Activated T-helper 9 cell treated with anti-CD3 and anti-CD28 coated beads, Interleukin-2, amount 50 U/mL, for 16 hours (primary cell): ENCODE results near the gene RHOT1.
"Not testable (repeated sequence)": the region's sequence is repeated elsewhere in the genome, so short reads cannot be mapped to it uniquely, and the experiment has no call there.

Experiments
- DNase-seq: peaks from one replicate; pipeline ENCODE4 v3.0.0-alpha.2; 2020; ENCODE audit warnings: low read depth

RHOT1 gene

DNA sequence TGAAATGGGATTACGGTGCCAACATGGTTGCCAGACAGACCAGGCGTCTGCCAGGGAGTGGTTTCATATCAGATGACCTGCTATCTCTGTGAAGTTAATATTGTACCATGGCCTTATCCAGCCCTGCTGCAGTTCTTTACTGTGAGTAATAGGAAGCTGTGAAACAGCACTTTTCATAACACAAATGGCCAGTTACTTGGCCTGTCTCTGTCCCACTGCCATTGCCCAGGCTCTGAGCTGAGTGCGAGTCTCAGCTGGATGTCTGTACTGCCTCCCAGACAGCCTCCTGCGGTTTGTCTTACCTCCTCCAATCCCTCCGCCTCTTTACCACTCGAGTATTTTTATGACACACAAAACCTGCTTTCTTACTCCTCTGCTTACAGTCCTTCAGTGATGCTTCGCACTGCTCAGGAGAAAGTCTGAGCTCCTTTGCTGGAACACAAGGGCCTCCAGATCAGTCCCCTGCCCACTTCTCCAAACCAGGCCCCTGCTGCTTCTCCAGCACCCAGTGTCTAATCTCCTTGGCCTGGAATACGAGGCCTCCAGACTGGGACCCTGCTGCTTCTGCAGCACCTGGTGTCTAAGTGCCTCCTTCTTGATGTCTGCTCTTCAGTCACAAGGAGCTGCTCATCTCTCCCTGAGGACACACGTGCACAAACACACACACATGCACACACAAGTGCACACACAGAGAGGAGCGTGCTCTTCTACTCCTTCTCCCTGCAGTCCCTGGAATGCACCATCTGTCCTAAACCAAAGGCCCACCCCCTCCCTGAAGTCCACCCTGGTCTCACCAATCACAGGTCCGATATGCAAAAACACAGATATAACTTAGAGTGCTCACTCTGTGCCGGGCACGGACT is 17.1 kb upstream of the RHOT1 start:
- no peak for DNase-seq

DNA sequence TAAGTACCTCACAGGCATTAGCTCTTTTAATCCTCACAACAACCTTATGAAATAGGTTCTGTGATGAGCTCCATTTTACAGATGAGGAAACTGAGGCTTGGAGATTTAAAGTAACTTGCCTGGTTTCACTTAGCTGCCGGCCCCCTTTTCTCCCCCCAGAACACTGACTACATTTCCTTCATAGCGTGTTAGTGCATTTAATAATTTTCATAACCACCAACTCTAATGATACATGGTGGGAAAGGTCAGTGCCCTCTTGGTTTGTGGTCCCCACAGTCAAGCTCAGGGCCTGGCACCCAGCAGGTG is 16.5 kb upstream of the RHOT1 start:
- no peak for DNase-seq

DNA sequence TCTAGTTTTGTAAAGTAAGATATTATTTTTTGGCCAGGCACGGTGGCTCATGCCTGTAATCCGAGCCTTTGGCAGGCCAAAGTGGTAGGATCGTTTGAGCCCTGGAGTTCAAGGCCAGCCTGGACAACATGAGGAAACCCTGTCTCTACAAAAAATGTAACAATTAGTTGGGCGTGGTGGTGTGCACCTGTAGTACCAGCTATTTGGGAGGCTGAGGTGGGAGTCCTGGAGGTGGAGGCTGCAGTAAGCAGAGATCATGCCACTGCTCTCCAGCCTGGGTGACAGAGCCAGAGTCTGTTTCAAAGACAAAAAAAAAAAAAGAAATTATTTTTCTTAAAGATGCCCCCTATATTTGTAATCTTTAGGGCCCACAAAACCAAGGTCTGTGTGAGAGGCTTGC is 16.0 kb upstream of the RHOT1 start:
- DNase-seq, result no peak

DNA sequence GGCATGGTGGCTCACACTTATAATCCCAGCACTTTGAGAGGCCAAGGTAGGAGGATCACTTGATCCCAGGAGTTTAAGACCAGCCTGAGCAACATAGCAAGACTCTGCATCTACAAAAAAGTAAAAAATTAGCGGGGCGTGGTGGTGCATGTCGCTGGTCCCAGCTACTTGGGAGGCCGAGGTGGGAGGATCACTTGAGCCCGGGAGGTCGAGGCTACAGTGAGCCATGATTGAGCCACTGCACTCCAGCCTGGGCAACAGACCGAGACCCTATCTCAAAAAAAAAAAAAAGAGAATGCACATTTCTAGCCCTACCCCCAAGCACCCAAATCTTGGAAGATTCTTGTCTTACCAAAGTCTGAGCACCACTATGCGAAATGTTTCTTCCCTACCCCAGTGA is 15.6 kb upstream of the RHOT1 start:
- no peak for DNase-seq

DNA sequence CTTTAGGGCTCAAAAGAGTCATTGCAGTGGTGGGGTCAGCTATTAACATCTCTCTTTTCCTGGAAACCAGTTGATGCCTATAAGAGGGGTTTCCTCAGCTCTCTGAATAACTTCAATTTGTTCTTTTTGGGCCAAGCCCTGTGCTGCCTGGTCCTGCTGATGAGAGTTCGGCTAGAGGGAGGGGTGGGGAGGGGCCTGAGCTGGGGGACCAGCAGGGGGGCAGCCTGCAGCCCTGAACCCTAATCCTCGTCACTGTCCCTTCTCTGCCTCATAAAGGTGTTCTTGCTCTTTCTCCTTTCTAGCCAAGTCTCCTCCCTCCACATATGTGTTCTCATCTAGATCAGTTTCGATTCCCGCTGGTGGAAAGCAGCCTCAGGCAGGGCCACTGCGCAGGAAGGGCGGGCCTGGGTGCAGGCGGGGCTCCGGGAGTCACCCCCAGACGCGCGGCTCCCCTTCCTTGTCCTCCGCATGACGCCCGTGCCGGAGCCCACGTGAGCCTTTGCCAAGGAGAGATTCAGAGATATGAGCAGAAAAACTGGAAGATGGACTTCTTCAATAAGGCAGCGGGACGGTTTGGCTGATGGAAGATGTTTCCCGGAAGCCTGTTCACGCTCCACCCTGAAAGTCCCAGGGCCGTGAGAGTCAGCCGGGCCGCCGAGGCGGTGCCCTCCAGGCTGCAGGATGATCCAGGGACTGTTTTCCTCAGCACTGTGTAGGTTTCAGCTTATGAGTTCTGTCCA is 15.0 kb upstream of the RHOT1 start:
- peak; percentile 70 for DNase-seq

DNA sequence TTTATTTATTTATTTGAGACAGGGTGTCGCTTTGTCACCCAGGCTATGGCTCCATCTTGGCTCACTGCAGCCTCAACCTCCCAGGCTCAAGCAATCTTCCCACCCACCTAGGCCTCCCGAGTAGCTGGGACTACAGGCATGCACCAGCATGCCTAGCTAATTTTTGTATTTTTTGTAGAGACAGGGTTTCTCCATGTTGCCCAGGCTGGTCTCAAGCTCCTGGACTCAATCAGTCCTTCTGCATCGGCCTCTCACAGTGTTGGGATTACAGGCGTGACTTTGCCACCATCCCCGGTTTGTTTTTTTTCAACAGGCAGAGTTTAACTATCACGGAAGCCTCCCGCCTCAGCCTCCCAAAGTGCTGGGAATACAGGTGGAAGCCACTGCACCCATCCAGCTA is 13.8 kb upstream of the RHOT1 start:
- not testable (repeated sequence) for DNase-seq

DNA sequence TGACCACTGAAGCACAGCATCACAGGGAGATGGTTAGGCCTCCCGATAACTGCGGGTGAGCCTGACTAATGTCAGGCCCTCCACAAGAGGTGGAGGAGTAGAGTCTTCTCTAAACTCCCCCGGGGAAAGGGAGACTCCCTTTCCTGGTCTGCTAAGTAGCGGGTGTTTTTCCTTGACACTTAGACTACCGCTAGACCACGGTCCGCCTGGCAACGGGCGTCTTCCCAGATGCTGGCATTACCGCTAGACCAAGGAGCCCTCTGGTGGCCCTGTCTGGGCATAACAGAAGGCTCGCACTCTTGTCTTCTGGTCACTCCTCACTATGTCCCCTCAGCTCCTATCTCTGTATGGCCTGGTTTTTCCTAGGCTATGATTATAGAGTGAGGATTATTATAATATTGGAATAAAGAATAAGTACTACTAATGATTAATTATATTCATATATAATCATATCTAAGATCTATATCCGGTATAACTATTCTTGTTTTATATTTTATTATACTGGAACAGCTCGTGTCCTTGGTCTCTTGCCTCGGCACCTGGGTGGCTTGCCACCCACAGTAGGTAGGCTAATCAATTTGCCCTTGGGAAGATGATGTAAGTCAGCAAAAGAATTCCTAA is 6.7 kb upstream of the RHOT1 start:
- not testable (repeated sequence) for DNase-seq

DNA sequence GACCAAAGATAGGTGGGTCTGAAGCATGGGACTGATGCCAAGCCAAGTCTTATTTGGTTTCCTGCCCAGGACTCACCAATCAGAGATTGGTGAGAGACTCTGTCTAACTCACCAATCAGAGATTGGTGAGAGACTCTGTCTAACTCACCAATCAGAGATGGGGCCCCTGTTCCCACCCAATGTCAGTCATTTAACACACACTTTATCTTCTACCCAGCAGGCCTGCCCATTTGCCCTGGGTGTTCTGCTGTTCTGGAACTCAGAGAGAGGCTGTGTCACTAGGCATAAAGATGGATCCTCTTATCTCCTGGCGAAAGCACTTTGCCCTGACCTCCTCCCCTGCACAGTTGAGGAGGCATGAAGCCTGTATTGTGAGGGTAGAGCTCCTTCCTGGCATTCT is 5.4 kb upstream of the RHOT1 start:
- no peak for DNase-seq

DNA sequence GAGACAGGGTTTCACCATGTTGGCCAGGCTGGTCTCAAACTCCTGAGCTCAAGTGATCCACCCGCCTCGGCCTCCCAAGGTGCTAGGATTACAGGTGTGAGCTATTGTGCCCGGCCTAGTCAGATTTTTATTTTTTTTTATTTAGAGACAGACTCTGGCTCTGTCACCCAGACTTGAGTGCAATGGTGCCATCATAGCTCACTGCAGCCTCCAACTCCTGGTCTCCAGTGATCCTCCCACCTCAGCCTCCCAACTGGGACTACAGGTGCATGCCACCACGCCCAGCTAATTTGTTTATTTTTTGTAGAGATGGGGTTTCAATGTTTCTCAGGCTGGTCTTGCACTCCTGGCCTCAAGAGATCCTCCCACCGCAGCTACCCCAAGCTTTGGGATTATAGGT is 2.8 kb upstream of the RHOT1 start:
- DNase-seq, result not testable (repeated sequence)

DNA sequence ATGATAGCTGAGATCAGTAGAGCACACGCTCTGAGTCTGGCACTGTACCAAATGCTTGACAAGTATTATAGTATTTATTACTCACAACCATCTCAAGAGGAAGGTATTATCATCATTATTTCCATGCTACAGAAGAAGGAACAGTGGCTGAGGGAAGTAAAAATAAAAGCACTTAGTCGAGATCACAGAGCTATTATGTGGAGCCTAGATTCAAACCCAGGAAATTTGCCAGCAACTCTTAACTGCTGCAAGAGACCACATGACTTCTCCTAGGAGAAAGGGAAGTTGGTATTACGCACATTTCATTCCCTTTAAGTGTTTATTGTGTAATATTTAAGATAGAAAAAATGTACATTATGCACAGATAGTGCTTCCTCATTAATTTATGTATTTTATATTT is 1.0 kb upstream of the RHOT1 start:
- DNase-seq, result no peak

DNA sequence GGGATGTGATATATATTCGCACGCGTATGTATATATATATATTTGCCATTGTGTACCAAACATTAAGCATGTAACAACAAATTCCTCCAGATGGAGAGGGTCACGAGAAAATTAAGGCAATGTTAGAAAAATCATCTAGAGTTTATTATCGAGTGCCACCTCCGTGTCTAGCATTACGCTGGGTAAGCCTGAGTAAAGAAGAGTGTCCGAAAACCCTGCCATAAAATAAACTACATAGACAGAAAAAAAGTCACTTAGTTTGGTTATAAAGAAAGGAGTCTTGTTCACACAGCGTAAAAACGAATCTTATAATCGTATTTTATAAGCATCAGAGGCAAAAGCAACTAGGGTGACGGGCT is 644 bp upstream of the RHOT1 start:
- no peak for DNase-seq

DNA sequence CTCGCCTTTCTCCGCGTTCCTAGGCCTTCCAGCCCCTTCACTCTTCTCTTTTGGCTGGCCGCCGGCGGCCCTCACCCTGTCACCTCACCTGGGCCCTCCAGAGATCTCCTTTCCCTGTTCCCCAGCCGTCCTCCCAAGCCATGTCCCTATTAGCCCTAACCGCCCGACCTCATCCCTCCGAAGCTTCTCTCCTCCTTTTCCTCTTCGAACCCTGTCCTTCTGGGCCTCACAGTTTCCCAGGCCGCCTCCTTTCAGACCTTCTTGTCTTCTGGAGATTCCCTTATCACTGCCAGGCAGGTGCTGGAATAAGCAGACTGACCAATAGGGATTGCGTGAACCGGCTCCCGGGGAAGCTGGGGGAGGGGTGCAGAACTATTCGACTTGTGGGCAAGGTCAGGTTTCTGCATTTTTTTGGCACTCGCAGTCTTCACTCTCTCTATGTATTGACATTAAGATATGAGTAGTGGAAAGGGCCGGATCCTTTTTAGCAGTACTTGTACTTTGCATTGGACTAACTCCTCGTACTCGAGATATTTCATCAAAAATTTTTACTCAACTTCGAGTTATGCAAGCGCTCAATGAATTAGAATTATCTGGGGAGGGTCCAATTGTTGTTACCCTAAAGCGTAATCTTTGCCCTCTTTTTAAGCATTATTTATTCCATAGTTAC is 690 bp downstream of the RHOT1 start:
- DNase-seq, result no peak

DNA sequence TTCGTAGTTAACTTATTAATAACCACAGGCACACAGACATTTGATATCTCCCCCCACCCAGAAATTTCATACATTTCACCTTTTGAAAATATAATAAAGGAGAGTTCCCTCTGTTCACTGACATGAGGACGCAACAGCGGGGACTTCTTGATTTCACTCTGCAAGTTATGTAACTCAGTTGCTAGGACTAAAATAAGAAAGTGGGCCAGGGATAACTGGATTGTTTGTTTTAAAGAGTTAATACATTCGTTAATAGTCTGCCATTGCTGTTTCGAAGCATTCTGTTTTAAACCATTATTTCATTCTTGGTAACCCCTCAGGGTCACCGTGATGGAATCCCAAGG is 1.2 kb downstream of the RHOT1 start:
- DNase-seq, result no peak

DNA sequence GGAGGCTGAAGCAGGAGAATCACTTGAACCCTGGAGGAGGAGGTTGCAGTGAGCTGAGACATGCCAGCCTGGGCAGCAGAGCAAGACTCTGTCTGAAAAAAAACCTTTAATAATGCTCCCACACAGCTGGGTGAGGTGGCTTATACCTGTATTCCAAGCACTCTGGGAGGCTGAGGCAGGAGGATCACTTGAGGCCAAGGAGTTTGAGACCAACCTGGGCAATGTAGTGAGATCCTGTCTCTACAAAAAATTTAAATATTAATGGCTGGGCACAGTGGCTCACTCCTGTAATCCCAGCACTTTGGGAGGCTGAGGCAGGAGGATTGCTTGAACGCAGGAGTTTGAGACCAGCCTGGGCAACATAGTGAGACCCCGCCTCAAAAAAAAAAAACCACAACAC is 2.1 kb downstream of the RHOT1 start:
- not testable (repeated sequence) for DNase-seq

DNA sequence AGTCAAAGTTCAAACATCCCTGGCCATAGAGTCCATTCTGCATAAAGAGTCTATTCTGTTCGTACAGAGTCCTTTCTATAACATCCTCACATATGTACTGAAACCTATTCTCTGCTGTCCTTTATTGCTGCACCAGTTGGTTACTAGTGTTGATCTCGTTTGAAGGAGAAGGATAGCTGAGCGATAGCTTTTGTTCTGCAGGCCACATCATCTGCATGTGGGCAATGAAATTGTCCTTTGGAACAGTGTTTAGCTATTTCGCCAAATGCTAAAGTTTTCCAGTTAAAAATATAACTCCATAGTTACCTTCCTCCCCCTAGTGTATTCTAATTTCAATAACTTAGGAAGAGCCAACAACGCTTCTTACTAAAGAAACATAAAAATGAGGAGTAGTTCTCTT is 6.0 kb downstream of the RHOT1 start:
- no peak for DNase-seq

DNA sequence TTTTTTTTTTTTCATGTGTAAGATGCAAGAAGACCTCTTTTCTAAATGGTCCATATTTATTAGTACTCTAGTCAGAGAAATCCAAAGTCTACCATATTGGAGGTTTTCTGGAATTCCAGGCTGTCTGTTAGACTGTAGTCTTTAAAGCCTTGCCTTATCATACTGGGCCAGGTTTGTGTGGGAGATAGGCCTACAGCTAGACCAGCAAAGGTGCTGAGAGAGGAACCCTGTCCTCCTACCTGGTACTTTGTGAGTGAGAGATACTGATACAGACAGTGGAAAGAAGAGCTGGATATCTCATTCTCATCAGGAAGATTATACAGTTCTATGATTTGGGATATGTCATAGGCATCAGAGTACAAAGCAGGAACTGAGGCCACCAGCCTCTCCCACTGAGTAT is 8.1 kb downstream of the RHOT1 start:
- no peak for DNase-seq

DNA sequence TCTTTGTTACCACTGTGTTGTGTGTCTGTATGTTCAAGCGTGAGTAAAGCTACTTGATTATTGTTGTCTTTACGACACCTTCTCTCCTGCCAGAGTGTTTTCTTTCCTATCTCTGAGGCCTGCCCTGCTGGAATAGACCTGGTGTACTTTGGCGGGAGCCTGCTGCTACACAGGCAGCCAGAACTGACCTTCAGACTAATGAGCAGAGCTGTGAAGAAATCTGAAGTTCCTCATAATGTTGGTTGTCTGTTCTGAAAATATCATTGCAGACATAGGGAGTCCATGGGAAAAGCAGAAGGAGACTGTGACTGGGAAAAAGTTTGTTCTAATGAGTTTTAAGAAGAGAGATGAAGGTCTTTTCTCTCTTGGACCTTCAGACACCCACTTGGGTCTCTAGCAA is 9.8 kb downstream of the RHOT1 start:
- DNase-seq, result no peak

DNA sequence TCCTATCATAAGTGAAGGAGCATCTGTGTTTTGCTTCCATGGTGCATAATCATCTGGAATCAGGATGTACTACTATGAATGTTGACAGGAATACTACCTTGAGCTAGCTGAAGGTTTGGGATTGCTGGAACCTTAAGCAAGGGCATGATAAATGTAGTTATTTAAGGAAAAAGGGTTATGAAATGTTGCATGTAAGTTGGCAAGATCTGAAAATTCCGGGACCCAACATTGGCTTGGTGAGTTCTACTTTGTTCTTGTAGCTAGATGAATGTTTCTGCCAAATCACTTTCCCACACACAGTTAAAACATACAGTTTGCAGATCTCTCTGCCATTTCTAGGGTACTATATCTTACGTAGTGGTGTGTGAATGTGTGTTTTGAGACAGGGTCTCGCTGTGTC is 13.6 kb downstream of the RHOT1 start:
- no peak for DNase-seq

DNA sequence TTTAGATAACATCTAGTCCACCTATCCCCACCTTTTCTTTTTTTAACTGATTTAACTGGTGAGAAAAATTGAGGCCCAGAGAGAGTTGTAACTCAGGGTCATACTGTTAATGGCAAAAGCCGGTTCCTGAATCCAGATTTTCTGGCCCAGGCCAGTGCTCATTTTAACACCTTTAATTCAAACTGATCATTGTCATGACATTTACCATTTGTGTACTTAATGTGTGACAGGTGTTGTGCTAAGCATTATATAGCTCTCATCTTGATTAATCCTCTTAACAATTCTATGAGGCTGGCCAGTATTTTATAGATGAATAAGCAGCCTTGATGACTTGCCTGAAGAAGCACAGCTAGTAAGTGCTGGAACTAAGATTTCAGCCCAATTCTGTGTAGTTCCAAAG is 14.4 kb downstream of the RHOT1 start:
- no peak for DNase-seq

DNA sequence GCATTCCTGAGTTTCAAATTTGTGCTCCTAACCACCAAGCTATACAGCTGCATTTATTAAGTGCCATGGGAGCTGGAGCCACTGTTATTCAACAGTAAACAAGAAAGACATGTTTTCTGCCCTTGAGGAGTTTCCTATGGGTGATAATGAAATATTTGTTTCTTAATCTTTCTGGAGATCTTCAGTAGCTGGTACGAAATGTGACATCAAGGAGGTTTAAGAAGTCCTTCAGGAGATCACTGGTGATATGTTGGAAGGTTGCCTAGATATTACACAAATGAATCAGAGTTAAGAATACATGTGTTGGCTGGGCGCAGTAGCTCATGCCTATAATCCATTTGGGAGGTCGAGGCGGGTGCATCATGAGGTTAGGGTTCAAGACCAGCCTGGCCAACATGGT is 14.9 kb downstream of the RHOT1 start:
- DNase-seq, result no peak

DNA sequence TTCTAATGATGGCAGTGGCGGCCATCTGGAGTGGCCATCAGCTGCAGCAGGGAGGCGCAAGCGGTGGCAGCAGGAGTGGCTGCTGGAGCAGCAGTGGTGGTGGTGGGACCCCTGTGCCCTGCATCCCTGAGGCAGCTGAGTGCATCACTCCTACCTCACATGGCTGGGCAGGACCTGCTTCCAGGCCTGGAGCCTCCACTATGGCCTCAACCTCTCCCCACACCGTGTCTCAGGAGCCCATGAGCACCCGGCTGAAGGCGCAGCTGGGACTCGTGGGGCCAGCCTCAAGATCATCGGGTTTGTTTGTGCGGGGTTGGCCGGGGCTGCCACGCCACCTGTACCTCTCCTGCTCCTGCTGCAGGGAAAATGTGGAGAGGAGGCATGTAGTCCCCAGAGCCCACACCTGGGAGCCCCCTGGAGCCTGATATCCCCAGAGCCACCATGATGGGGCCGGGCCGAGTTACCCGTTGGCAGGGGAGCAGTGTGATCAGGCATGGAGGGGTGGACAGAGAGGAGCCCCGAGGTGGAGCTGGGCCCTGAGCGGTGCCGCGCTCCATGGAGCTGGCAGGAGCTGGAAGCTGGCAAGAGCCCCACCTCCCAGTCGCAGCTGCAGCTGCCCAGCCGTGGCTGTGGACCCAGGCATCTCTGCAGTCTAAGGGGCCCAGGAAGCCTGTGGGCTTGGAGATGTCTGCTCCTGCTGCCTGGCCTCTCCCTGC is 16.7 kb downstream of the RHOT1 start:
- DNase-seq, result no peak
